OCI-LY7 (cell line): ENCODE data around the gene CNOT10.

Source experiments
- CTCF ChIP-seq: fragments of 200-600 bp; sonication (generic); conservative IDR thresholded peaks from 2 replicates; pipeline ENCODE4 v1.5.1; 2014; ENCODE audit warnings: mild to moderate bottlenecking, antibody characterized with exemption, low read length, moderate library complexity, mixed read lengths
- EZH2phosphoT487 ChIP-seq: fragments of 200-600 bp; sonication (generic); IDR thresholded peaks from 2 replicates; pipeline ENCODE4 v1.6.1; 2018; ENCODE audit warnings: low read depth, borderline replicate concordance, mild to moderate bottlenecking, mixed run types, antibody characterized with exemption, low read length, moderate library complexity, mixed read lengths

GRCh38 chr3:32780071-32780734 lies 95.2 kb downstream of the CNOT10 start:
- TF ChIP-seq CTCF (no peak), EZH2phosphoT487 (no peak)
